ENCODE data around the gene EIF4H. TPM values are rescaled to one million over a fixed set of nuclear protein-coding genes. Genes with fewer than 3 reads are reported as not detected.

The EIF4H gene
- total and polyA plus RNA-seq, 2 of the 8 experiments (the other 6 are each of a cell fraction or from before 2014, with no cell fraction given) = 323 to 382 TPM

DNA sequence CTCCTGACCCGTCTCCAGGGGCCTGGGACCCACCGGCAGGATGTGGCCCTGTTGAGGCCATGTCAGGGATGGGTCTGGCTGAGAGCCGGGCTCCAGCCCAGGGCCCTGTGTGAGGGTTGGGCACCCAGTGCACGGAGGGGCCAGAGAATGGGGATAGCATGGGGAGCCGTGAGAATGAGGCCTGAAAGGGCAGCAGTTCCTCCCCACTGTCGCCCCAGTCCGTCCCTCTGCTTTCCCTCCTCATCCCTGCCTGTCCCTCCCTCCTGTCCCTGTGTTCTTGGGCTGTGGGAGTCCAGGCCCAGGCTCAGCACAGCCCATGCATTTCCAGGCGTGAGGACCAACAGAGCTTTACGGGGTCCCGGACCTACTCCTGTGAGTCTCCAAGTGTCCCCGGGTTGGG lies 45.3 kb downstream of the EIF4H start:
- H3K4me3 ChIP-seq (ENCODE audit: extremely low read depth in 1 of 4, insufficient read depth in 2 of 4, low read depth in 3 of 4, low read length in 4 of 4) = no peak overlapping the region
- DNase-seq (ENCODE audit: low read depth in 1 of 2, low spot score in 2 of 2) (no peak), FAIRE-seq (no peak)
- H3K23ac ChIP-seq (ENCODE audit: insufficient read length) = no peak overlapping the region
- H3K14ac ChIP-seq (ENCODE audit: insufficient read length) = no peak overlapping the region
- H2BK15ac ChIP-seq (ENCODE audit: low read length) = no peak overlapping the region
- H3K79me1 ChIP-seq (ENCODE audit: low read depth, low read length) = no peaks in the 10 kb centered on the region
- TF ChIP-seq YY1 (IDR thresholded peaks at IDR 0.05; ENCODE audit: low read depth, low read length) (no peak), KDM5A (IDR thresholded peaks at IDR 0.05; ENCODE audit: low read length) (no peak)
- no peaks in the 10 kb centered on the region for H3K79me2 ChIP-seq (ENCODE audit: control insufficient read depth in 1 of 2, insufficient read depth in 2 of 2, low read length in 2 of 2)
- H3K18ac ChIP-seq (ENCODE audit: extremely low read depth, low read length) = no peak overlapping the region
- H3K36me3 ChIP-seq (ENCODE audit: control insufficient read depth in 2 of 4, insufficient read depth in 4 of 4, low read length in 3 of 4) = no peaks in the 10 kb centered on the region
- H4K91ac ChIP-seq (replicated peaks; ENCODE audit: insufficient read length, low read length) = no peak overlapping the region
- H2BK120ac ChIP-seq (replicated peaks; ENCODE audit: low read depth, low read length) = no peak overlapping the region
- no peaks in the 10 kb centered on the region for H3K27me3 ChIP-seq (replicated peaks in 1 of 4; ENCODE audit: control insufficient read depth in 3 of 4, extremely low read depth in 1 of 4, insufficient read depth in 3 of 4, low read length in 3 of 4)
- no peak overlapping the region; a peak in 1 of 4 replicates for H3K4me2 ChIP-seq (ENCODE audit: insufficient read depth in 1 of 2, low read depth in 2 of 2, low read length in 2 of 2)
- no peak overlapping the region for H3K9ac ChIP-seq (replicated peaks in 1 of 4; ENCODE audit: extremely low read depth in 1 of 4, low read depth in 3 of 4, low read length in 3 of 4)
- H3K27ac ChIP-seq (ENCODE audit: low read depth, low read length) = no peak overlapping the region
- H4K8ac ChIP-seq (ENCODE audit: extremely low read depth, insufficient read depth, low read length) = no peak overlapping the region; the same call in 1 of the 2 replicates
- no peak overlapping the region for H2AK5ac ChIP-seq (ENCODE audit: low read depth, low read length)
- H4K5ac ChIP-seq (ENCODE audit: insufficient read length, low read depth, low read length) = no peak overlapping the region
- no peaks in the 10 kb centered on the region for H3K23me2 ChIP-seq (ENCODE audit: low read depth, low read length)
- no peak overlapping the region for H3K4ac ChIP-seq (replicated peaks; ENCODE audit: insufficient read length, low read depth, low read length)
- CTCF ChIA-PET (ENCODE audit: partially characterized antibody) = interaction anchor here (0.7 to 8.3 kb wide), 8 partner anchors 8 to 181 kb away, joined by 3 to 71 read pairs (median 5); no protein-coding TSS in a partner anchor
- H2BK5ac ChIP-seq (ENCODE audit: low read depth, low read length) = peak overlapping the region; percentile 56; the same call in 1 of the 2 replicates
- no peak overlapping the region for H2AFZ ChIP-seq (ENCODE audit: low read length)
- H3K4me1 ChIP-seq (replicated peaks in 1 of 4; ENCODE audit: control insufficient read depth in 3 of 4, insufficient read depth in 4 of 4, low read length in 3 of 4) = peaks cover 0 to 2% (median 0%) of the 10 kb centered on the region in 4 experiments; a peak in 4 of 7 replicates
- H3K9me3 ChIP-seq (ENCODE audit: insufficient read depth in 2 of 2, low read depth in 1 of 2, low read length in 1 of 2) = no peaks in the 10 kb centered on the region
- H4K20me1 ChIP-seq (replicated peaks in 1 of 2; ENCODE audit: control insufficient read depth in 1 of 2, insufficient read depth in 2 of 2, low read length in 2 of 2) = peaks cover 0 to 4% of the 10 kb centered on the region in 2 experiments
- 0 out of 2 replicates have a peak overlapping the region, but pooled peaks have one; percentile 5 for H2BK12ac ChIP-seq (ENCODE audit: low read depth, low read length)
- H3K56ac ChIP-seq (replicated peaks; ENCODE audit: insufficient read length, low read depth, low read length) = no peak overlapping the region
- H2BK20ac ChIP-seq (ENCODE audit: low read length) = no peak overlapping the region
- POLR2A ChIA-PET (ENCODE audit: partially characterized antibody) = interaction anchor here (1.3 to 3.6 kb wide), 3 partner anchors 9 to 16 kb away, joined by 5 to 19 read pairs (median 9); no protein-coding TSS in a partner anchor
- WGBS, 2 experiments (ENCODE audit: extremely low coverage in 1 of 2, insufficient coverage in 1 of 2, insufficient read length in 1 of 2, insufficient replicate concordance in 2 of 2, low coverage in 1 of 2, low lambda C conversion rate in 2 of 2, missing lambda C conversion rate in 1 of 2) = 90% methylated on average over 9 of the region's 11 CpGs; no CpG with 5 or more reads in 1 of the 2 experiments

Measured in H1 (cell line).